ENCODE data around the gene CACNB3. TPM values are rescaled to one million over a fixed set of nuclear protein-coding genes. Genes with fewer than 3 reads are reported as not detected.

CACNB3 gene
- total RNA-seq, 2 donors from 2014 or later, result 4.6 to 21.8 TPM

- H3K4me3 ChIP-seq, result no peak overlapping the region
- DNase-seq (ENCODE audit: low spot score), result no peak
- TF ChIP-seq POLR2A (IDR thresholded peaks at IDR 0.05) (no peak), POLR2AphosphoS5 (IDR thresholded peaks at IDR 0.05) (no peak), CTCF (IDR thresholded peaks at IDR 0.05) (no peak)
- no peaks in the 10 kb centered on the region for H3K27me3 ChIP-seq (replicated peaks; ENCODE audit: insufficient read depth)
- H3K36me3 ChIP-seq, result peaks cover 0 to 13% of the 10 kb centered on the region in 2 donors
- 85% methylated on average over 5 of the region's 5 CpGs for WGBS
- no peaks in the 10 kb centered on the region for H3K9me3 ChIP-seq
- H3K27ac ChIP-seq, result no peak overlapping the region
- no peaks in the 10 kb centered on the region for H3K4me1 ChIP-seq (replicated peaks)
- intact Hi-C loops (cut with DNase I), result no loop called here
Measured at GRCh38 chr12:48773686-48774085, 44.6 kb upstream of the CACNB3 start.

- no peak for DNase-seq (ENCODE audit: low spot score)
- no peaks in the 10 kb centered on the region for H3K27me3 ChIP-seq (replicated peaks; ENCODE audit: insufficient read depth)
- H3K4me1 ChIP-seq (replicated peaks), result no peaks in the 10 kb centered on the region
- TF ChIP-seq POLR2AphosphoS5 (IDR thresholded peaks at IDR 0.05), result no peak
- no peak overlapping the region for H3K4me3 ChIP-seq
- H3K36me3 ChIP-seq, result peaks cover 0 to 13% of the 10 kb centered on the region in 2 donors
- H3K27ac ChIP-seq, result no peak overlapping the region
- no peaks in the 10 kb centered on the region for H3K9me3 ChIP-seq
- 53% methylated on average over 2 of the region's 2 CpGs for WGBS
- intact Hi-C loops (cut with DNase I), result no loop called here
Measured at GRCh38 chr12:48774516-48774915, 43.8 kb upstream of the CACNB3 start.

- TF ChIP-seq POLR2AphosphoS5 (IDR thresholded peaks at IDR 0.05), result no peak
- no peak for TF ChIP-seq CTCF (IDR thresholded peaks at IDR 0.05)
- no peak for TF ChIP-seq POLR2A (IDR thresholded peaks at IDR 0.05)
Measured at GRCh38 chr12:48775299-48775698, 43.0 kb upstream of the CACNB3 start.

GRCh38 chr12:48775991-48776649, 42.2 kb upstream of the CACNB3 start:
- H3K9me3 ChIP-seq, result no peaks in the 10 kb centered on the region
- WGBS, result 91% methylated on average over 29 of the region's 29 CpGs
- peaks cover 0 to 13% of the 10 kb centered on the region in 2 donors for H3K36me3 ChIP-seq
- no peak for TF ChIP-seq POLR2AphosphoS5 (IDR thresholded peaks at IDR 0.05)
- no peak for TF ChIP-seq CTCF (IDR thresholded peaks at IDR 0.05)
- TF ChIP-seq POLR2A (IDR thresholded peaks at IDR 0.05), result no peak
- no peak overlapping the region for H3K27ac ChIP-seq
- H3K4me3 ChIP-seq, result no peak overlapping the region
- no peaks in the 10 kb centered on the region for H3K27me3 ChIP-seq (replicated peaks; ENCODE audit: insufficient read depth)
- H3K4me1 ChIP-seq (replicated peaks), result peaks cover 8% of the 10 kb centered on the region
- no peak for DNase-seq (ENCODE audit: low spot score)
- intact Hi-C loops (cut with DNase I), result no loop called here

More at GRCh38 chr12:48775299-48775698, 43.0 kb upstream of the CACNB3 start:
- Histone ChIP-seq H3K4me1 (replicated peaks) (peaks cover 3% of the 10 kb centered on the region), H3K36me3 (peaks cover 0 to 13% of the 10 kb centered on the region in 2 donors), H3K9me3 (no peaks in the 10 kb centered on the region), H3K4me3 (no peak overlapping the region), H3K27me3 (replicated peaks; ENCODE audit: insufficient read depth) (no peaks in the 10 kb centered on the region), H3K27ac (no peak overlapping the region)
- 96% methylated on average over 8 of the region's 8 CpGs for WGBS
- intact Hi-C loops (cut with DNase I), result no loop called here
- DNase-seq (ENCODE audit: low spot score), result no peak

GRCh38 chr12:48776956-48777355, 41.3 kb upstream of the CACNB3 start:
- intact Hi-C loops (cut with DNase I), result no loop called here
- Histone ChIP-seq H3K27me3 (replicated peaks; ENCODE audit: insufficient read depth) (no peaks in the 10 kb centered on the region), H3K9me3 (no peaks in the 10 kb centered on the region), H3K4me1 (replicated peaks) (peaks cover 17% of the 10 kb centered on the region), H3K27ac (no peak overlapping the region), H3K4me3 (no peak overlapping the region), H3K36me3 (peaks cover 0 to 13% of the 10 kb centered on the region in 2 donors)
- WGBS, result 93% methylated on average over 6 of the region's 6 CpGs
- DNase-seq (ENCODE audit: low spot score), result no peak
- no peak for TF ChIP-seq POLR2A (IDR thresholded peaks at IDR 0.05)
- TF ChIP-seq POLR2AphosphoS5 (IDR thresholded peaks at IDR 0.05), result no peak
- no peak for TF ChIP-seq CTCF (IDR thresholded peaks at IDR 0.05)

All from prostate gland (tissue), 2 donors.